ENCODE measurements around the gene MAG.

Gene MAG

GRCh38 chr19:35272122-35272719, 19.7 kb upstream of the MAG start:
- TF ChIP-seq SIN3A (IDR thresholded peaks at IDR 0.05; ENCODE audit: borderline replicate concordance, insufficient read depth, low read length) = no peak
- no peak for TF ChIP-seq FOXP2 (optimal IDR thresholded peaks at IDR 0.05; ENCODE audit: borderline replicate concordance, extremely low read depth, extremely low read length, insufficient read depth)
- no peak for TF ChIP-seq REST (IDR thresholded peaks at IDR 0.05; ENCODE audit: insufficient read depth in 1 of 2, low read depth in 2 of 2, low read length in 2 of 2)
- TF ChIP-seq TAF1 (IDR thresholded peaks at IDR 0.05; ENCODE audit: borderline replicate concordance, insufficient read depth, low read length) = no peak
- TF ChIP-seq POLR2AphosphoS5 (IDR thresholded peaks at IDR 0.05; ENCODE audit: low read depth, low read length) = no peak

GRCh38 chr19:35272954-35273649, 18.9 kb upstream of the MAG start:
- TF ChIP-seq SIN3A (IDR thresholded peaks at IDR 0.05; ENCODE audit: borderline replicate concordance, insufficient read depth, low read length) (no peak), FOXP2 (optimal IDR thresholded peaks at IDR 0.05; ENCODE audit: borderline replicate concordance, extremely low read depth, extremely low read length, insufficient read depth) (no peak), TAF1 (IDR thresholded peaks at IDR 0.05; ENCODE audit: borderline replicate concordance, insufficient read depth, low read length) (no peak), REST (IDR thresholded peaks at IDR 0.05; ENCODE audit: insufficient read depth in 1 of 2, low read depth in 2 of 2, low read length in 2 of 2) (no peak), POLR2AphosphoS5 (IDR thresholded peaks at IDR 0.05; ENCODE audit: low read depth, low read length) (no peak)

- TF ChIP-seq SIN3A (IDR thresholded peaks at IDR 0.05; ENCODE audit: borderline replicate concordance, insufficient read depth, low read length) (no peak), POLR2AphosphoS5 (IDR thresholded peaks at IDR 0.05; ENCODE audit: low read depth, low read length) (no peak)
Measured at GRCh38 chr19:35273686-35274259, 18.2 kb upstream of the MAG start.

GRCh38 chr19:35274323-35274722, 17.6 kb upstream of the MAG start:
- TF ChIP-seq FOXP2 (optimal IDR thresholded peaks at IDR 0.05; ENCODE audit: borderline replicate concordance, extremely low read depth, extremely low read length, insufficient read depth) = no peak
- no peak for TF ChIP-seq REST (IDR thresholded peaks at IDR 0.05; ENCODE audit: insufficient read depth in 1 of 2, low read depth in 2 of 2, low read length in 2 of 2)
- no peak for TF ChIP-seq TAF1 (IDR thresholded peaks at IDR 0.05; ENCODE audit: borderline replicate concordance, insufficient read depth, low read length)
- TF ChIP-seq SIN3A (IDR thresholded peaks at IDR 0.05; ENCODE audit: borderline replicate concordance, insufficient read depth, low read length) = no peak
- no peak for TF ChIP-seq POLR2AphosphoS5 (IDR thresholded peaks at IDR 0.05; ENCODE audit: low read depth, low read length)

- no peak for TF ChIP-seq TAF1 (IDR thresholded peaks at IDR 0.05; ENCODE audit: borderline replicate concordance, insufficient read depth, low read length)
- TF ChIP-seq REST (IDR thresholded peaks at IDR 0.05; ENCODE audit: insufficient read depth in 1 of 2, low read depth in 2 of 2, low read length in 2 of 2) = no peak
- TF ChIP-seq SIN3A (IDR thresholded peaks at IDR 0.05; ENCODE audit: borderline replicate concordance, insufficient read depth, low read length) = no peak
- TF ChIP-seq POLR2AphosphoS5 (IDR thresholded peaks at IDR 0.05; ENCODE audit: low read depth, low read length) = no peak
- TF ChIP-seq FOXP2 (optimal IDR thresholded peaks at IDR 0.05; ENCODE audit: borderline replicate concordance, extremely low read depth, extremely low read length, insufficient read depth) = no peak
Measured at GRCh38 chr19:35276706-35277281, 15.2 kb upstream of the MAG start.

All from PFSK-1 (cell line).